Right cardiac atrium (tissue), 5 donors: ENCODE results near the gene CLEC16A. TPM values are rescaled to one million over a fixed set of nuclear protein-coding genes. Genes with fewer than 3 reads are reported as not detected.

Source experiments
- ATAC-seq, 2 donors: fragments of 200-7000 bp; cut with Tn5 transposase; one replicate each; pipeline versions ENCODE4 v1.8.0 to v1.9.1; 2020; ENCODE audit warnings: moderate library complexity in 2 of 2, mild to moderate bottlenecking in 1 of 2
- DNase-seq, 3 donors: peaks; one replicate each; pipeline ENCODE4 v3.0.0-alpha.2; 2020
- H3K27ac ChIP-seq: one replicate; pipeline ENCODE4 v1.5.1; 2013; ENCODE audit warnings: mild to moderate bottlenecking, low read length, control low read depth, moderate library complexity
- H3K27me3 ChIP-seq: one replicate; pipeline ENCODE4 v1.6.1; 2013; ENCODE audit not compliant: control insufficient read depth, insufficient read depth
- H3K4me1 ChIP-seq: one replicate; pipeline ENCODE4 v1.6.1; 2013; ENCODE audit warnings: low read length; ENCODE audit not compliant: control insufficient read depth, insufficient read depth
- H3K4me3 ChIP-seq: one replicate; pipeline ENCODE4 v1.5.1; 2013; ENCODE audit warnings: low read length, control low read depth
- H3K9me3 ChIP-seq: one replicate; pipeline ENCODE4 v1.6.1; 2013; ENCODE audit warnings: low read length; ENCODE audit not compliant: control insufficient read depth
- WGBS: extraction: QIAGEN DNeasy Blood & Tissue Kit; methylation state at CpG from one replicate; pipeline ENCODE4 v1.1.7; 2013; 5-methylcytosine and 5-hydroxymethylcytosine counted together
- intact Hi-C, 4 donors: fragments of 100-400 bp; cut with DNase I; formaldehyde crosslinking; loops; one replicate each; pipeline versions ENCODE4 v1.11.0 to v1.14.0; 2022 to 2023
- polyA plus RNA-seq: library from polyadenylated mRNA; stranded (reverse); fragments of 200-250 nt; gene quantifications from one replicate; pipeline ENCODE4 v1.2.3, GENCODE V29; 2013
- total RNA-seq, 4 donors: library from RNA; stranded (reverse); fragmentation: NEBNext Ultra II Directional; extraction: Animal tissue kit (Norgen Biotek cat#: 25700); gene quantifications; one replicate each; pipeline ENCODE4 v1.2.1, GENCODE V29; 2021
- donor health status: healthy with polysubstance abuse.
- donor health status: DM: no; HTN: yes; CAD: no.
- donor health status: DM: no; HTN: no; CAD: no.
- donor health status: DM: no; HTN: yes; CAD: no; lungs with severe emphysema.
- donor health status: DM: yes; HTN: yes; CAD: no.

CLEC16A gene
- total and polyA plus RNA-seq, 5 donors, result 14.9 to 31.5 (median 29.2) TPM

DNA sequence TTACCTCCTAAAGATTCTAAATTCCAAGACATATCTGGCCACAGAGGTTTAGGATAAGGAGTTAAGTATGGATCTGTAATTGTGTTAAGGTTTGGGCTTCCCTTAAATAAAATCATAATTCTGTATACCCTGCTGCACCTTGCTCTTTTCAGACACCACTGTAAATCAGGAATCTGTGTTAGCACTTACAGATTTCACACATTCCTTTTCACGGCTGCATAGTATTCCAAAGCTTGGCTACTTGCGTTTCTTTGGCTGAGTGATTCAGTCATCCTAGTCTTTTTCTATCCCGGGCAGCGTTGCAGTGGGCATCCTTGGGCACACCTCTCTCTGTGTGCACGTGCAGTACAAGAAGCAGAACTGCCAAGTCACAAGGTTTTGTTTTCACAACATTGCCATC lies 205.8 kb downstream of the CLEC16A start:
- ATAC-seq (no peak), DNase-seq (peak in 1 of 3 donors; percentile 2)
- Histone ChIP-seq H3K9me3 (no peaks in the 10 kb centered on the region), H3K4me1 (no peaks in the 10 kb centered on the region), H3K4me3 (no peak overlapping the region), H3K27ac (no peak overlapping the region), H3K27me3 (no peaks in the 10 kb centered on the region)
- intact Hi-C loops, result loop anchor here in 1 of 4 donors (10.0 kb wide), 1 partner anchor 105 kb away; the partner anchor contains the start of gene SOCS1
- 98% methylated on average over 5 of the region's 5 CpGs for WGBS

DNA sequence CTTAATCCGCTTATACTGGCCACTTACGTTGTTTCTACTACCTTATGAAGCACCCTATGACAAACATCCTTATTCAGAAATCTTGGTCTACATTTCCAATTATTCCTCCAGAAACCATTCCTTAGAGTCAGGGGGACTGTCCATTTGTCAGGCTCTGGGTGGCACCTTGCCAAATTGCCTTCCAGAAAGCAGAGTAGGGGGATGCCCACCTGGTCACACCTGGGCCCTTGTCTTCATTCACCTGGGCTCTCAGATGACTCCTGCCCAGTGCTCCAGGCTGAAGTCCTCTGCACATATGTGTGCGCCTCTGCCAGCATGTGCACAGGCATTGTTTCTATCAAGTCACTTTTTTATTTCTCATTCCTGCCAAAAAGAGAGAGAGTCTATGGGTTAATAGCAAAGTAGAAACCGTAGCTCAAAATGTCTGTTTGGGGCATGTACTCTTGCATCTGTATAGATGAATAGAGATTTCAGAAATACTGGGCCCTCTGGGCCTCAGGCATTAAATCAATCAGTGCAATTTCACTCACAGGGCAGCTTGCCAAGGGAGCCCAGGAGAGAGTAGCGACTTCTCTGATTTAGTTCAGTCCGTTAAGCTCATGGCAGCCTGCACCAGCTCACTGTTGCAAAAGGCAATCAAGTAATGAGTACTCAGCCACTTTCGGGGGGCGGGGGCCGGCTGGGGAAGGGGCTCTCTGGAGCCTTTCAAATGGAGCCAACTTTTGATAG lies 207.0 kb downstream of the CLEC16A start:
- Histone ChIP-seq H3K9me3 (no peaks in the 10 kb centered on the region), H3K27ac (no peak overlapping the region), H3K27me3 (no peaks in the 10 kb centered on the region), H3K4me1 (no peaks in the 10 kb centered on the region), H3K4me3 (no peak overlapping the region)
- WGBS, result 91% methylated on average over 9 of the region's 9 CpGs
- intact Hi-C loops, result loop anchor here in 1 of 4 donors (10.0 kb wide), 1 partner anchor 103 kb away; the partner anchor contains the start of gene SOCS1
- no peak for ATAC-seq
- DNase-seq, result peak in 1 of 3 donors; percentile 12

DNA sequence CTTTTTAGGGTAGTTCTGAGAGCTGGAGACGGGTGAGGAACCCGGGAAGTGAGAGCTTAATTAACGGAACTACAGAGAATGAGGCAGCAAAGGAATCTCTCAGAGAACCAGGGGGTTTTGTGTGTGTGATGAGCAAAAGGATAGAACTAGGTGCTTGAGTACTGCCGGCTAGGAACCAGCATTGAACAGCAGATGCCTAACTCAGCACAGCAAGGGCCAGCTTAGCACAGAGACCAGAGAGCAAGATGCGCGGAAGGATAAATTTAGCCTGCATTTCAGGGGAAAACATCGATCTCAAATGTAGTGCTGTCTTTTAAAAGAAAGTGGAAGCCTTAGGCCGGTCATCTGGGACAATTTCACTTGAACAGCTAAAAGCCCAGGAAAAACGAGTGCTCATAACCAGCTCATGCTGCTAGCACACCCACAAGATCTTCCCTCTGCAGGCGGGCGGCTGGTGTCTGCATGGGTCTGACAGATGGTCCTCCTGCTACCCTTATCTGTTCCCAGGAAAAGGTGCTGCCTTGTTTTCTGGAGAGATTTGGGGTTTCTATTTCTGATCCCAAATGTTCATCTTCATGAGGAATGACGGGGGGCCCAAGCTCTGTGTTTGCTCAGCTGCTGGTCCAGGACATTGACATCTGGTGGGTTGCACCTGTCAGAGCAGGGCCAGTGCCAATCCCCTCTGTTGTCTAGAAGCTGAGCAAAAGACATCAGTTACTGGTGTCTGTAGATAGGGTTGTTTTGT lies 207.7 kb downstream of the CLEC16A start:
- Histone ChIP-seq H3K4me3 (no peak overlapping the region), H3K4me1 (no peaks in the 10 kb centered on the region), H3K27me3 (no peaks in the 10 kb centered on the region), H3K9me3 (no peaks in the 10 kb centered on the region), H3K27ac (no peak overlapping the region)
- DNase-seq, result no peak
- 91% methylated on average over 12 of the region's 12 CpGs for WGBS
- intact Hi-C loops, result loop anchor here in 1 of 4 donors (10.0 kb wide), 1 partner anchor 103 kb away; the partner anchor contains the start of gene SOCS1
- no peak for ATAC-seq

DNA sequence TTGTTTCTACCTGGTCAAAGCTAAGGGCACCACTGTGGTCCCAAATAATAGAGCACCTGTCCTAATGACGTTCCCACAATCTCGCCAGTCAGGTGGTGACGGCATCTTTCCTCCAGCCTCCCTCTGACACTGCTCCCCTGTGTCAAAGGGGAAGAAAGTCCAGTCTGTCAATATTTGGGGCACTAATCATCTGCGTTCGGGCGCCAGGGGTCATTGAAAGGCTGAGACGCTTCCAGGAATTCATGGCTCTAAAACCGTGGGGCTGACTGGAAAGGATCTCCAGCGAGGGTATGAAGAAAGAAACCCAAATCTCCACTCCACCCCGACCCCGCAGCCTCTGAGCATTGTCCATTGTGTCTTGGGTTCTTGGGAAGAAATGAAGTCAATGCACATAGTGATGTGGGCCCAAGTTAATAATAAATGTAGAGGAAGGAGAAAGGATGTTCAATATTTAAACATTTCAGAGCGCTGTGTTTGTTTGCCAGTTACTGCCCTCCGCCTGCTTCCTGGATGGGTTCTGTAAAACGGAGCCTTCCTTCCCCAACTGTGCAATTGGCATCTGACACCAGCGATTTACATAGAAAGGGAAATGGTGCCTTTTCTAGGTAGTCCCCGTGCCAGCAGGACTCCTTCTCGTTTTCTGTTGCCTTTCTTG lies 208.4 kb downstream of the CLEC16A start:
- no peaks in the 10 kb centered on the region for H3K27me3 ChIP-seq
- no peaks in the 10 kb centered on the region for H3K9me3 ChIP-seq
- no peak for DNase-seq
- no peak for ATAC-seq
- H3K27ac ChIP-seq, result no peak overlapping the region
- H3K4me1 ChIP-seq, result no peaks in the 10 kb centered on the region
- no peak overlapping the region for H3K4me3 ChIP-seq
- WGBS, result 76% methylated on average over 17 of the region's 17 CpGs
- intact Hi-C loops, result loop anchor here in 1 of 4 donors (10.0 kb wide), 1 partner anchor 102 kb away; the partner anchor contains the start of gene SOCS1

DNA sequence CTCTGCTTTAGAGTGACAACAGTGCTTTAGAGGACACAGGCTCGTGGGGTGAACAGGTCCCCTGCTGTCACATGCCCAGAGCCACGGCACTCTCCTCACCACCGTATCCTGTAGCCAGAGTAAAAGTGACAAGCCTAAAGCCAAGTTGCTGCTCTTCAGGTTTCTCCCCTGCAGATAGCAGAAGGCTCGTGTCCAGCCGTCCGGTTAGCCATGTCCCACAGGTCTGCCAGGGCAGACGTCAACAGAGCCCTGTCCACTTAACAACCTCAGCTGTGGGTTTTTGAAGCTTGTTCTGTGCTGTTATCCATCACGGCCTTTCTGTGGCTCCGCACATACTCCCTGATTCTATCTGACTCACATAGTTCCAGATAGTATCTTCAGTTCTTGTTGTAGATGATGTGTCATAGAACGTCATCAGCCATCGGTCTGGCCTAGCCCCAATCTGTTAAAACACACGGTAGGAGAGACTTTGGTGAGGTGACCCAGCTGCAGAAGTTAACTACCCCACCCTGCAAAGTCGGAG lies 211.0 kb downstream of the CLEC16A start:
- 80% methylated on average over 13 of the region's 13 CpGs for WGBS

DNA sequence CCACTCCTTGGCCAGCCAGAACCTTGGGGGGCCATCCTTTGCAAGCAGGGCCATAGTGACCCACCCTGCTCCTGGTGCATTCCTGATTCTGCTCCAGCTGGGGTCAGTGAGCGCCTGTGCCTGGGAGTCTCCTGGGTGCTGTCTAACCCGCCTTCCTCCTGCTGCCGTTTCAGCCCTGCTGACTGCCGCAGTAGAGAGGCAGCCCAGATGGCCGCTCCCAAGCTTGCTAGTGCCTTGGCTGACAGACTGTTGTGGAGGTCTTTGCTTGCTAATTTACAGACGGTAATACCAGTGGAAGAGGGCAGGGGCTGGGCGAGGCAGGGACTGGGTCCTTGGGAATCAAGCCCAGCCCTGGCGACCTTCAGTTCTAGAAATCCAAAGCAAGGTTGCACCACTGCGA lies 212.0 kb downstream of the CLEC16A start:
- WGBS, result 92% methylated on average over 9 of the region's 9 CpGs
- no peaks in the 10 kb centered on the region for H3K27me3 ChIP-seq
- DNase-seq (no peak), ATAC-seq (no peak)
- H3K27ac ChIP-seq, result no peak overlapping the region
- H3K4me1 ChIP-seq, result peaks cover 4% of the 10 kb centered on the region
- no peaks in the 10 kb centered on the region for H3K9me3 ChIP-seq
- H3K4me3 ChIP-seq, result no peak overlapping the region
- intact Hi-C loops, result loop anchor here in 1 of 4 donors (10.0 kb wide), 1 partner anchor 98 kb away; the partner anchor contains the start of gene SOCS1

More for the DNA sequence above, 211.0 kb downstream of the CLEC16A start:
- DNase-seq (no peak), ATAC-seq (peak; percentile 11 to 34)
- Histone ChIP-seq H3K9me3 (no peaks in the 10 kb centered on the region), H3K4me3 (no peak overlapping the region), H3K27me3 (no peaks in the 10 kb centered on the region), H3K4me1 (no peaks in the 10 kb centered on the region), H3K27ac (no peak overlapping the region)
- intact Hi-C loops, result loop anchor here in 1 of 4 donors (10.0 kb wide), 1 partner anchor 99 kb away; the partner anchor contains the start of gene SOCS1

DNA sequence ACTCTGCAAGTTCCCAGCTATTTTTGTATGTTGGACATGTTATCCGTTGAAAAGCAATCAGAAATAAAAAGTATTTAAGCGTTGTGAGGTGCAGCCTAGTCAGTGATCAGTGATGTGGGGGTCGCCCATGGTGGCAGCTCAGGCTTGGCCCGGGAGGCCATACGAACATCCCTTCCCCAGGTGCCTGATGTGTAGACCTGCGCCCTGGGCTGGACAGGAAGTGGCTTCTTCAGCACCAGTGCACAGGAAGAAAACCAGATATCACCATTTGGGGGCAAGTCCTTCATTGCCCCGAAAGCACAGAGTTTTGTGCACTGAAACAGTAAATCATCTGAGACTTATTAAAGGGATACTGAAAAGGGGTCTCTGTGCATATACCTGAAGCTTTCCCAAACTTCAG lies 212.8 kb downstream of the CLEC16A start:
- no peaks in the 10 kb centered on the region for H3K9me3 ChIP-seq
- peaks cover 7% of the 10 kb centered on the region for H3K4me1 ChIP-seq
- no peaks in the 10 kb centered on the region for H3K27me3 ChIP-seq
- H3K4me3 ChIP-seq, result no peak overlapping the region
- no peak for DNase-seq
- no peak overlapping the region for H3K27ac ChIP-seq
- intact Hi-C loops, result loop anchor here in 1 of 4 donors (10.0 kb wide), 1 partner anchor 98 kb away; the partner anchor contains the start of gene SOCS1
- WGBS, result 92% methylated on average over 7 of the region's 7 CpGs
- ATAC-seq, result no peak

DNA sequence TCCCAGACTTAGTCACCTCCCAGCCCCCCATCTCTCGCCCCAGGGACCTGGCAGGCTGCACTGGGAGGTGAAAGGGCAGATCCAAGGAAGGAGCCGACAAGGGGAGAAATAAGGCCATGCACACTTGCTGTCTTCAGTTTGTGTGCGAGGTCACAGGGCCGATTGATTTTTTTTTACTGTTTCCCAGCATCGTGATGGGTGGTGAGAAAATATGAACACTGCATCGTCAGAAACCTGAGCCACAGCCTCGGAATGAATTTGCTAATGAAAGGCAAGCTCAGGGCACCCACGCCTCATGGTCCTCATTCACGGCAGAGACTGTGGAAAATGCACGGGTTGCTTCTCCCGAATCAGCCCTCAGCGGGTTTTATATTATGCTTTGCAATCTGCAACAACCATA lies 213.7 kb downstream of the CLEC16A start:
- Histone ChIP-seq H3K4me1 (peaks cover 7% of the 10 kb centered on the region), H3K9me3 (no peaks in the 10 kb centered on the region), H3K4me3 (no peak overlapping the region), H3K27me3 (no peaks in the 10 kb centered on the region), H3K27ac (no peak overlapping the region)
- no peak for ATAC-seq
- intact Hi-C loops, result loop anchor here in 1 of 4 donors (10.0 kb wide), 1 partner anchor 97 kb away; the partner anchor contains the start of gene SOCS1
- peak in 1 of 3 donors; percentile 2 for DNase-seq
- WGBS, result 90% methylated on average over 12 of the region's 12 CpGs

DNA sequence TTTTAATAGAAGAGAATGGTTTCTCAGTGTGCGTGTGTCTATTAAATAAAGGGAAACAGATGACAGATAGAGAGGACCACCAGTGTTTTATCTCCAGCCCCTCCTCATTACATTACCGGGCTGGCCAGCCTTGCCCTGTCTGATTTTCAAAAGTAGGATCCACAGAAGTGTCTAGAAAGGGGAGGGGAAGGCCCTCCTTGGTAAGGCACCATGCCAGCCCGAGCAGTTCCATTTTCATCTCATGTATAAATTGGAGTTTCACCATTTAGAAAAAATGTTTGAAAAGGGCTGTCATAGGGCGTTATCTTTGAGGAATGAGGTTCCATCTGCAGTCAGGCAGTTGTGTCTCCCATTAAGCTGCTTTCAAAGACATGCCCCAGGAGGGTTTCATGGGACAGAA lies 214.9 kb downstream of the CLEC16A start:
- 83% methylated on average over 4 of the region's 4 CpGs for WGBS
- ATAC-seq (no peak), DNase-seq (peak in 1 of 3 donors; percentile 4)
- intact Hi-C loops, result loop anchor here in 1 of 4 donors (10.0 kb wide), 1 partner anchor 96 kb away; the partner anchor contains the start of gene SOCS1
- no peak overlapping the region for H3K27ac ChIP-seq
- no peak overlapping the region for H3K4me3 ChIP-seq
- H3K27me3 ChIP-seq, result no peaks in the 10 kb centered on the region
- peaks cover 12% of the 10 kb centered on the region for H3K4me1 ChIP-seq
- no peaks in the 10 kb centered on the region for H3K9me3 ChIP-seq

DNA sequence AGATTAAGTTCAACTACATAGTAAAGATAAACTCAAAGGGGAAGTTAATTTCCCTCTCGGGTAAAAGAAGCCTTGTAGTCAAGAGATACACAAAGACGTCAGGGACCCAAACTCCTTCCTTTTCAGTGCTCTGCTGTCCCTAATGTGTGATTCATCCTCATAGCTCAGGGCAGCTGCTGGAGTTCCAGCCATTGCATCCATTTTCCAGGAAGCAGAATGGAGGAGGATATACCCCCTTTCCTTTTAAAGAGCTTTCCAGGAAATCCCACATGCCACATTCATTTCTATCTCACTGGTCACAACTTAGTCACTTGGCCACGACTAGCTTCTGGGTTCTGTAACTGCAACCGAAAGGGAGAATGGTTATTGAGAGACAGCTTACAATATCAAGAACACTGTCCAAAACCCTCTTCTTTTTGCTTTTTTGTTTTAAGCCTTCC lies 216.3 kb downstream of the CLEC16A start:
- Histone ChIP-seq H3K27ac (no peak overlapping the region), H3K4me3 (no peak overlapping the region), H3K9me3 (no peaks in the 10 kb centered on the region), H3K27me3 (no peaks in the 10 kb centered on the region), H3K4me1 (peaks cover 12% of the 10 kb centered on the region)
- intact Hi-C loops, result no loop called here
- no peak for DNase-seq
- no peak for ATAC-seq
- WGBS, result 86% methylated on average over 4 of the region's 4 CpGs
